GM19025 (cell line): ENCODE data around the gene CHRNA4.

Source experiments
- ATAC-seq: cut with Tn5 transposase; IDR thresholded peaks from one replicate; pipeline ENCODE4 v1.9.1; 2021; ENCODE audit warnings: mild to moderate bottlenecking, low read depth, moderate library complexity; ENCODE audit not compliant: unreplicated experiment

Gene CHRNA4

GRCh38 chr20:63297371-63297781, 63.8 kb downstream of the CHRNA4 start:
- ATAC-seq = no peak

GRCh38 chr20:63296531-63297299, 64.4 kb downstream of the CHRNA4 start:
- no peak for ATAC-seq

- no peak for ATAC-seq
These were observed 65.3 kb downstream of the CHRNA4 start for GRCh38 chr20:63295846-63296245.

- ATAC-seq = no peak
These were observed 65.7 kb downstream of the CHRNA4 start for GRCh38 chr20:63295422-63295821.

GRCh38 chr20:63295018-63295417, 66.1 kb downstream of the CHRNA4 start:
- ATAC-seq = no peak

- no peak for ATAC-seq
These were observed 66.6 kb downstream of the CHRNA4 start for GRCh38 chr20:63294536-63294900.

GRCh38 chr20:63293871-63294535, 67.1 kb downstream of the CHRNA4 start:
- ATAC-seq = no peak

GRCh38 chr20:63293456-63293855, 67.7 kb downstream of the CHRNA4 start:
- no peak for ATAC-seq
